H1 (cell line): ENCODE results near the gene PPP1R13B. TPM values are rescaled to one million over a fixed set of nuclear protein-coding genes. Genes with fewer than 3 reads are reported as not detected.

ENCODE experiments used
- CTCF ChIA-PET: fragments of 300-600 bp; sonication (Branson Sonifier 250); formaldehyde crosslinking; loops from one replicate; lab custom pipeline; 2021; ENCODE audit not compliant: partially characterized antibody; lab: Charles Lee
- POLR2A ChIA-PET: fragments of 300-600 bp; sonication (Branson Sonifier 250); formaldehyde crosslinking; loops from one replicate; lab custom pipeline; 2021; ENCODE audit warnings: inconsistent platforms; ENCODE audit not compliant: partially characterized antibody; lab: Charles Lee
- DNase-seq, 2 experiments: peaks; one replicate each; pipeline versions ENCODE4 v3.0.0 to v3.0.0-alpha.2; 2010 to 2022; ENCODE audit warnings: low spot score in 2 of 2, low read depth in 1 of 2, mixed read lengths in 1 of 2
- FAIRE-seq: peaks from 2 replicates; lab custom pipeline; 2011; peaks lifted over from hg19 to GRCh38; lab: Jason Lieb, UNC
- H2AFZ ChIP-seq: 2 replicates; pipeline ENCODE4 v1.8.1; 2012; ENCODE audit warnings: low read length, inconsistent platforms
- H2AK5ac ChIP-seq: 2 replicates; pipeline ENCODE4 v1.6.1; 2013; ENCODE audit warnings: low read depth, low read length
- H2BK120ac ChIP-seq: replicated peaks from 2 replicates; pipeline ENCODE3; 2013; ENCODE audit warnings: low read depth, low read length, inconsistent platforms
- H2BK12ac ChIP-seq: 2 replicates; pipeline ENCODE4 v1.6.1; 2013; ENCODE audit warnings: low read depth, low read length
- H2BK15ac ChIP-seq: 2 replicates; pipeline ENCODE4 v1.6.1; 2013; ENCODE audit warnings: low read length
- H2BK20ac ChIP-seq: 2 replicates; pipeline ENCODE4 v1.6.1; 2013; ENCODE audit warnings: low read length
- H2BK5ac ChIP-seq: 2 replicates; pipeline ENCODE4 v1.6.1; 2013; ENCODE audit warnings: low read depth, low read length
- H3K14ac ChIP-seq: 2 replicates; pipeline ENCODE4 v1.6.1; 2013; ENCODE audit warnings: inconsistent platforms; ENCODE audit not compliant: insufficient read length
- H3K18ac ChIP-seq: 2 replicates; pipeline ENCODE4 v1.6.1; 2013; ENCODE audit warnings: low read length; ENCODE audit errors: extremely low read depth
- H3K23ac ChIP-seq: 2 replicates; pipeline ENCODE4 v1.6.1; 2013; ENCODE audit warnings: inconsistent platforms; ENCODE audit not compliant: insufficient read length
- H3K23me2 ChIP-seq: 2 replicates; pipeline ENCODE4 v1.6.1; 2013; ENCODE audit warnings: low read depth, low read length
- H3K27ac ChIP-seq: 2 replicates; pipeline ENCODE4 v1.6.1; 2011; ENCODE audit warnings: low read depth, low read length, inconsistent platforms
- H3K27me3 ChIP-seq, 4 experiments: replicated peaks in 1 of 4; 1 replicate in 1 of 4; 2 replicates in 3 of 4; pipeline versions ENCODE4 v1.6.1 to v1.8.1; 2011 to 2013; ENCODE audit warnings: low read length in 3 of 4, mild to moderate bottlenecking in 3 of 4, inconsistent platforms in 2 of 4, mixed read lengths in 2 of 4, moderate library complexity in 1 of 4; ENCODE audit not compliant: control insufficient read depth in 3 of 4, insufficient read depth in 3 of 4; ENCODE audit errors: extremely low read depth in 1 of 4
- H3K36me3 ChIP-seq, 4 experiments: 2 replicates each; pipeline versions ENCODE4 v1.6.1 to v1.8.1; 2011 to 2013; ENCODE audit warnings: mild to moderate bottlenecking in 4 of 4, low read length in 3 of 4, moderate library complexity in 2 of 4, control low read depth in 1 of 4, inconsistent platforms in 1 of 4; ENCODE audit not compliant: insufficient read depth in 4 of 4, control insufficient read depth in 2 of 4
- H3K4ac ChIP-seq: replicated peaks from 2 replicates; pipeline ENCODE3; 2013; ENCODE audit warnings: low read length, low read depth, mixed read lengths, inconsistent platforms; ENCODE audit not compliant: insufficient read length
- H3K4me1 ChIP-seq, 4 experiments: replicated peaks in 1 of 4; 1 replicate in 1 of 4; 2 replicates in 3 of 4; pipeline versions ENCODE4 v1.6.1 to v1.8.1; 2011 to 2013; ENCODE audit warnings: low read length in 3 of 4, inconsistent platforms in 2 of 4, mixed read lengths in 1 of 4; ENCODE audit not compliant: insufficient read depth in 4 of 4, control insufficient read depth in 3 of 4
- H3K4me2 ChIP-seq, 2 experiments: 2 replicates each; pipeline versions ENCODE4 v1.6.1 to v1.8.1; 2011 to 2013; ENCODE audit warnings: low read depth in 2 of 2, low read length in 2 of 2, control low read depth in 1 of 2, inconsistent platforms in 1 of 2, mild to moderate bottlenecking in 1 of 2; ENCODE audit not compliant: insufficient read depth in 1 of 2
- H3K4me3 ChIP-seq, 4 experiments: fragments of 200-600, 300-600 bp in 1 of 4; sonication (generic), shearing (Covaris generic), sonication (Bioruptor Twin) in 1 of 4; 2 replicates each; pipeline versions ENCODE4 v1.5.1 to v1.8.1; 2011 to 2016; ENCODE audit warnings: low read length in 4 of 4, low read depth in 3 of 4, control low read depth in 2 of 4, inconsistent platforms in 2 of 4, mild to moderate bottlenecking in 2 of 4, mixed read lengths in 1 of 4, moderate library complexity in 1 of 4; ENCODE audit not compliant: insufficient read depth in 2 of 4; ENCODE audit errors: extremely low read depth in 1 of 4
- H3K56ac ChIP-seq: replicated peaks from 2 replicates; pipeline ENCODE3; 2013; ENCODE audit warnings: low read depth, mild to moderate bottlenecking, mixed read lengths, low read length, inconsistent platforms; ENCODE audit not compliant: insufficient read length
- H3K79me1 ChIP-seq: 2 replicates; pipeline ENCODE4 v1.6.1; 2013; ENCODE audit warnings: low read depth, low read length, control low read depth
- H3K79me2 ChIP-seq, 2 experiments: 2 replicates each; pipeline versions ENCODE4 v1.6.1 to v1.8.1; 2012 to 2013; ENCODE audit warnings: low read length in 2 of 2, mild to moderate bottlenecking in 2 of 2, inconsistent platforms in 1 of 2; ENCODE audit not compliant: insufficient read depth in 2 of 2, control insufficient read depth in 1 of 2
- H3K9ac ChIP-seq, 4 experiments: replicated peaks in 1 of 4; 1 replicate in 1 of 4; 2 replicates in 3 of 4; pipeline versions ENCODE4 v1.6.1 to v1.8.1; 2011 to 2013; ENCODE audit warnings: low read depth in 3 of 4, low read length in 3 of 4, control low read depth in 2 of 4, mild to moderate bottlenecking in 2 of 4, moderate library complexity in 2 of 4, inconsistent platforms in 1 of 4; ENCODE audit errors: extremely low read depth in 1 of 4
- H3K9me3 ChIP-seq, 2 experiments: 2 replicates each; pipeline versions ENCODE4 v1.6.1 to v1.8.1; 2012 to 2013; ENCODE audit warnings: mild to moderate bottlenecking in 2 of 2, moderate library complexity in 2 of 2, control low read depth in 1 of 2, inconsistent platforms in 1 of 2, low read depth in 1 of 2, low read length in 1 of 2, mixed read lengths in 1 of 2; ENCODE audit not compliant: insufficient read depth in 2 of 2
- H4K20me1 ChIP-seq, 2 experiments: replicated peaks in 1 of 2; 2 replicates each; pipeline versions ENCODE3 to v1.8.1; 2011 to 2013; ENCODE audit warnings: inconsistent platforms in 2 of 2, low read length in 2 of 2, mild to moderate bottlenecking in 1 of 2; ENCODE audit not compliant: insufficient read depth in 2 of 2, control insufficient read depth in 1 of 2
- H4K5ac ChIP-seq: 2 replicates; pipeline ENCODE4 v1.6.1; 2013; ENCODE audit warnings: low read length, low read depth, mixed read lengths, inconsistent platforms; ENCODE audit not compliant: insufficient read length
- H4K8ac ChIP-seq: 2 replicates; pipeline ENCODE4 v1.8.0; 2013; ENCODE audit warnings: mild to moderate bottlenecking, moderate library complexity, low read length, inconsistent platforms; ENCODE audit not compliant: insufficient read depth; ENCODE audit errors: extremely low read depth
- H4K91ac ChIP-seq: replicated peaks from 2 replicates; pipeline ENCODE3; 2013; ENCODE audit warnings: low read length, mixed read lengths, inconsistent platforms; ENCODE audit not compliant: insufficient read length
- CHD1 ChIP-seq: IDR thresholded peaks from 2 replicates; pipeline ENCODE4 v1.6.1; 2012; ENCODE audit warnings: low read depth, low read length, improper control_type of control experiment
- EZH2 ChIP-seq: fragments of 200-600 bp; sonication (generic); IDR thresholded peaks from 2 replicates; pipeline ENCODE4 v1.7.1; 2012; ENCODE audit warnings: low read depth, mild to moderate bottlenecking, moderate library complexity, low read length, inconsistent platforms; ENCODE audit not compliant: severe bottlenecking
- KDM1A ChIP-seq: fragments of 200-600, 300-600 bp; sonication (generic); IDR thresholded peaks from 2 replicates; pipeline ENCODE4 v1.7.1; 2016; ENCODE audit warnings: mild to moderate bottlenecking, low read length, borderline replicate concordance
- NANOG ChIP-seq: IDR thresholded peaks from 2 replicates; pipeline ENCODE4 v1.6.1; 2011; ENCODE audit warnings: low read length, low read depth, mild to moderate bottlenecking, inconsistent platforms; ENCODE audit not compliant: insufficient read depth, poor library complexity, severe bottlenecking
- PHF8 ChIP-seq: fragments of 200-600 bp; sonication (generic); conservative IDR thresholded peaks from 2 replicates; pipeline ENCODE4 v1.7.1; 2012; ENCODE audit warnings: low read depth, mild to moderate bottlenecking, inconsistent platforms, low read length, moderate library complexity
- SIRT6 ChIP-seq: IDR thresholded peaks from one replicate; pipeline ENCODE4 v1.7.1; 2012; ENCODE audit warnings: low read length, inconsistent platforms
- TEAD4 ChIP-seq: IDR thresholded peaks from 2 replicates; pipeline ENCODE4 v1.6.1; 2012; ENCODE audit warnings: low read depth, low read length, inconsistent platforms, mixed read lengths
- USF2 ChIP-seq: IDR thresholded peaks from 2 replicates; pipeline ENCODE4 v1.6.1; 2011; ENCODE audit warnings: low read length, improper control_type of control experiment
- WGBS, 2 experiments: shearing (Covaris generic) in 1 of 2; methylation state at CpG; one replicate each; pipeline versions ENCODE4 v1.1.6 to v1.1.7; 2013 to 2015; ENCODE audit warnings: low lambda C conversion rate in 2 of 2, mixed read lengths in 2 of 2, inconsistent platforms in 1 of 2, low coverage in 1 of 2, missing lambda C conversion rate in 1 of 2; ENCODE audit not compliant: insufficient replicate concordance in 2 of 2, insufficient coverage in 1 of 2, insufficient read length in 1 of 2; ENCODE audit errors: extremely low coverage in 1 of 2, missing lambda C conversion rate in 1 of 2; 5-methylcytosine and 5-hydroxymethylcytosine counted together
- polyA plus RNA-seq, 7 experiments: library from polyadenylated mRNA; depleted of rRNA in 3 of 7; stranded (reverse) in 5 of 7; unstranded in 2 of 7; fragments of >200 nt in 5 of 7; fragments of 200-250 nt in 2 of 7; gene quantifications; 1 replicate in 5 of 7; 2 replicates in 1 of 7; 4 replicates in 1 of 7; pipeline versions ENCODE4 v1.2.1 to v1.2.3, GENCODE V29; 2011 to 2013; ENCODE audit warnings: missing spikeins in 2 of 7, mixed read lengths in 2 of 7
- total RNA-seq: library from RNA; stranded (reverse); fragmentation: NEBNext Ultra II Directional; extraction: Animal tissue kit (Norgen Biotek cat#: 25700); gene quantifications from 2 replicates; pipeline ENCODE4 v1.2.1, GENCODE V29; 2021

Gene PPP1R13B
- total and polyA plus RNA-seq, 2 of the 8 experiments (the other 6 are each of a cell fraction or from before 2014, with no cell fraction given), result 2.6 to 8.9 TPM

GRCh38 chr14:103688906-103689902, 158.2 kb downstream of the PPP1R13B start:
- Histone ChIP-seq H3K9me3 (no peaks in the 10 kb centered on the region), H3K79me2 (peaks cover 0 to 3% of the 10 kb centered on the region in 2 experiments; a peak in 1 of 4 replicates), H2BK12ac (no peak overlapping the region), H3K4ac (no peak overlapping the region), H2AK5ac (no peak overlapping the region), H3K27me3 (no peaks in the 10 kb centered on the region), H3K4me1 (peaks cover 0 to 3% (median 0%) of the 10 kb centered on the region in 4 experiments; a peak in 1 of 7 replicates), H2BK120ac (no peak overlapping the region), H3K79me1 (peaks cover 8% of the 10 kb centered on the region), H2BK5ac (no peak overlapping the region), H3K14ac (no peak overlapping the region), H2BK15ac (no peak overlapping the region), H3K4me2 (no peak overlapping the region), H3K23me2 (no peaks in the 10 kb centered on the region), H4K8ac (no peak overlapping the region), H4K20me1 (peaks cover 8 to 19% of the 10 kb centered on the region in 2 experiments), H3K36me3 (peaks cover 13 to 61% (median 21%) of the 10 kb centered on the region in 4 experiments; a peak in 6 of 8 replicates), H4K91ac (no peak overlapping the region), H3K23ac (no peak overlapping the region), H3K27ac (no peak overlapping the region), H2BK20ac (no peak overlapping the region), H2AFZ (no peak overlapping the region), H3K4me3 (no peak overlapping the region), H3K9ac (no peak overlapping the region), H4K5ac (no peak overlapping the region), H3K56ac (no peak overlapping the region), H3K18ac (no peak overlapping the region; the same call in 1 of the 2 replicates)
- FAIRE-seq (no peak), DNase-seq (no peak)
- WGBS, 2 experiments, result 90 to 100% methylated on average over 4 to 16 of the region's 16 CpGs
- ChIA-PET POLR2A (interaction anchor here (8.8 kb wide), 1 partner anchor 15 kb away, joined by 74 read pairs; no protein-coding TSS in a partner anchor), CTCF (interaction anchor here (0.6 to 1.8 kb wide), 4 partner anchors 10 to 196 kb away, joined by 3 to 8 read pairs (median 3); no protein-coding TSS in a partner anchor)
- no peak for TF ChIP-seq KDM1A
- no peak for TF ChIP-seq PHF8
- TF ChIP-seq EZH2, result no peak
- no peak for TF ChIP-seq TEAD4
- no peak for TF ChIP-seq NANOG
- TF ChIP-seq SIRT6, result no peak
- no peak for TF ChIP-seq USF2
- TF ChIP-seq CHD1, result no peak
